CD14-positive monocyte (primary cell): Measurements from ENCODE around the gene CMC2. TPM values are rescaled to one million over a fixed set of nuclear protein-coding genes. Genes with fewer than 3 reads are reported as not detected.

Experiments used
- DNase-seq, 3 donors: peaks; one replicate each; pipeline ENCODE4 v3.0.0-alpha.2; 2011 to 2022
- H2AFZ ChIP-seq: 2 replicates; pipeline ENCODE4 v1.6.0; 2012; ENCODE audit warnings: mild to moderate bottlenecking, low read depth, low read length, inconsistent platforms; ENCODE audit not compliant: insufficient read depth, poor library complexity, severe bottlenecking
- H3K27ac ChIP-seq, 2 donors: 1 replicate in 1 of 2; 2 replicates in 1 of 2; pipeline ENCODE4 v1.5.1; 2012 to 2013; ENCODE audit warnings: low read length in 2 of 2, control low read depth in 1 of 2, inconsistent platforms in 1 of 2, low read depth in 1 of 2, mild to moderate bottlenecking in 1 of 2
- H3K27me3 ChIP-seq, 2 donors: one replicate each; pipeline versions ENCODE4 v1.6.0 to v1.6.1; 2011 to 2013; ENCODE audit warnings: low read length in 2 of 2; ENCODE audit not compliant: control insufficient read depth in 2 of 2, insufficient read depth in 2 of 2
- H3K36me3 ChIP-seq, 2 donors: replicated peaks in 1 of 2; 1 replicate in 1 of 2; 2 replicates in 1 of 2; pipeline versions ENCODE4 v1.5.1 to v1.6.1; 2012 to 2013; ENCODE audit warnings: low read length in 2 of 2, control low read depth in 1 of 2, inconsistent platforms in 1 of 2, mild to moderate bottlenecking in 1 of 2; ENCODE audit not compliant: insufficient read depth in 2 of 2, control insufficient read depth in 1 of 2
- H3K4me1 ChIP-seq, 2 donors: 1 replicate in 1 of 2; 2 replicates in 1 of 2; pipeline versions ENCODE4 v1.5.1 to v1.6.1; 2012 to 2013; ENCODE audit warnings: low read length in 2 of 2, control low read depth in 1 of 2, inconsistent platforms in 1 of 2, mild to moderate bottlenecking in 1 of 2, moderate library complexity in 1 of 2; ENCODE audit not compliant: insufficient read depth in 2 of 2, control insufficient read depth in 1 of 2
- H3K4me2 ChIP-seq: replicated peaks from 2 replicates; pipeline ENCODE3; 2012; ENCODE audit warnings: low read length, moderate library complexity, mild to moderate bottlenecking; ENCODE audit not compliant: poor library complexity, severe bottlenecking; ENCODE audit errors: extremely low read depth
- H3K4me3 ChIP-seq, 3 experiments: fragments of 200-600 bp in 1 of 3; sonication (generic) in 1 of 3; replicated peaks in 1 of 3; 1 replicate in 2 of 3; 2 replicates in 1 of 3; pipeline ENCODE4 v1.5.1; 2011 to 2013; ENCODE audit warnings: low read length in 3 of 3, mild to moderate bottlenecking in 3 of 3, control low read depth in 2 of 3, low read depth in 2 of 3, inconsistent platforms in 1 of 3, moderate library complexity in 1 of 3
- H3K79me2 ChIP-seq: 2 replicates; pipeline ENCODE4 v1.6.0; 2012; ENCODE audit warnings: mild to moderate bottlenecking, control low read depth, inconsistent platforms, low read length, moderate library complexity; ENCODE audit not compliant: insufficient read depth
- H3K9ac ChIP-seq: 2 replicates; pipeline ENCODE4 v1.6.0; 2017; ENCODE audit warnings: low read length, mild to moderate bottlenecking; ENCODE audit not compliant: insufficient read depth, poor library complexity, severe bottlenecking
- H3K9me3 ChIP-seq, 2 donors: replicated peaks in 1 of 2; 1 replicate in 1 of 2; 2 replicates in 1 of 2; pipeline versions ENCODE4 v1.5.1 to v1.6.1; 2012 to 2013; ENCODE audit warnings: low read length in 2 of 2, control low read depth in 1 of 2; ENCODE audit not compliant: control insufficient read depth in 1 of 2, insufficient read depth in 1 of 2
- H4K20me1 ChIP-seq: 2 replicates; pipeline ENCODE4 v1.6.0; 2012; ENCODE audit warnings: mild to moderate bottlenecking, low read length, control low read depth, moderate library complexity; ENCODE audit not compliant: insufficient read depth
- H3K27ac Mint-ChIP-seq, 7 donors: one replicate each; pipeline ENCODE4 v1.8.0; 2020; ENCODE audit warnings: mild to moderate bottlenecking in 7 of 7, mixed read lengths in 7 of 7, moderate library complexity in 6 of 7, inconsistent platforms in 2 of 7
- H3K27me3 Mint-ChIP-seq, 3 donors: one replicate each; pipeline ENCODE4 v1.8.0; 2021 to 2022; ENCODE audit warnings: low read depth in 3 of 3, mild to moderate bottlenecking in 3 of 3, mixed read lengths in 3 of 3, moderate library complexity in 3 of 3, inconsistent platforms in 1 of 3
- H3K36me3 Mint-ChIP-seq, 2 donors: one replicate each; pipeline ENCODE4 v1.8.0; 2020; ENCODE audit warnings: mixed read lengths in 2 of 2, inconsistent platforms in 1 of 2, mild to moderate bottlenecking in 1 of 2
- H3K4me1 Mint-ChIP-seq: one replicate; pipeline ENCODE4 v1.8.0; 2020; ENCODE audit warnings: mild to moderate bottlenecking, mixed read lengths
- H3K4me3 Mint-ChIP-seq, 2 donors: one replicate each; pipeline ENCODE4 v1.8.0; 2020; ENCODE audit warnings: mild to moderate bottlenecking in 2 of 2, mixed read lengths in 2 of 2, moderate library complexity in 1 of 2
- H3K9me3 Mint-ChIP-seq, 7 donors: one replicate each; pipeline ENCODE4 v1.8.0; 2020 to 2022; ENCODE audit warnings: mixed read lengths in 7 of 7, mild to moderate bottlenecking in 6 of 7, moderate library complexity in 6 of 7, inconsistent platforms in 2 of 7
- whole genome bisulfite sequencing: methylation state at CpG from one replicate; pipeline ENCODE4 v1.1.5; 2013; ENCODE audit warnings: missing lambda C conversion rate; ENCODE audit not compliant: insufficient coverage; 5-methylcytosine and 5-hydroxymethylcytosine counted together
- intact Hi-C, 2 donors: fragments of 100-400 bp; cut with micrococcal nuclease; formaldehyde crosslinking; loops; one replicate each; pipeline versions ENCODE4 v1.15.0 to v1.15.1; 2023
- polyA plus RNA-seq, 3 donors: library from polyadenylated mRNA; depleted of rRNA in 1 of 3; unstranded in 2 of 3; stranded (reverse) in 1 of 3; fragments of 300-500 nt in 2 of 3; fragments of >200 nt in 1 of 3; fragmentation: Illumina TruSeq in 2 of 3; gene quantifications; 1 replicate in 2 of 3; 2 replicates in 1 of 3; pipeline ENCODE4 v1.2.3, GENCODE V29; 2012 to 2021
- TF ChIP-seq, protein P1 (sequence below): fragments of 200-600 bp; IDR thresholded peaks from one replicate; pipeline ENCODE4 v1.8.0; 2022; ENCODE audit warnings: antibody characterized with exemption, mild to moderate bottlenecking

The CMC2 gene
- polyA plus RNA-seq, 3 donors: 55.3 to 79.5 (median 70.7) TPM

DNA sequence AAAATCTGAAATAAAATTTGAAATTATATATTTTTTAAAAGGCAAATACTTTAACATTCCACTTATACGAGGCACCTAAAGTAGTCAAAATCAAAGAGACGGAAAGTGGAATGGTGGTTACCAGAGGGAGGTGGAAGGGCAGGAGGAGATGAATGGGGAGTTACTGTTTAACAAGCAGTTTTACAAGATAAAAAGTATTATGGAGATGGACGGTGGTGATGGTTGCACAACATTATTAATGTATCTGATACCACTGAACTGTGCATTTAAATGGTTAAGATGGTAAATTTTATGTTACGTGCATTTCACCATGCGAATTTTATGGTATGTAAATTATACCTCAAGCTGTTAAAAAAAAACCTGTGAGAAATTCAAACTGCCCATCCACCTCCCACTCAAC lies 5.4 kb downstream of the CMC2 start:
- no peaks in the 10 kb centered on the region for H3K36me3 ChIP-seq
- peaks cover 0 to 2% (median 0%) of the 10 kb centered on the region in 3 donors for H3K27me3 Mint-ChIP-seq
- no peaks in the 10 kb centered on the region for H3K27me3 ChIP-seq
- peaks cover 27 to 48% of the 10 kb centered on the region in 2 donors for H3K4me1 ChIP-seq
- H4K20me1 ChIP-seq: no peaks in the 10 kb centered on the region
- H2AFZ ChIP-seq: no peak overlapping the region
- H3K9ac ChIP-seq: no peak overlapping the region
- TF ChIP-seq, protein P1, sequence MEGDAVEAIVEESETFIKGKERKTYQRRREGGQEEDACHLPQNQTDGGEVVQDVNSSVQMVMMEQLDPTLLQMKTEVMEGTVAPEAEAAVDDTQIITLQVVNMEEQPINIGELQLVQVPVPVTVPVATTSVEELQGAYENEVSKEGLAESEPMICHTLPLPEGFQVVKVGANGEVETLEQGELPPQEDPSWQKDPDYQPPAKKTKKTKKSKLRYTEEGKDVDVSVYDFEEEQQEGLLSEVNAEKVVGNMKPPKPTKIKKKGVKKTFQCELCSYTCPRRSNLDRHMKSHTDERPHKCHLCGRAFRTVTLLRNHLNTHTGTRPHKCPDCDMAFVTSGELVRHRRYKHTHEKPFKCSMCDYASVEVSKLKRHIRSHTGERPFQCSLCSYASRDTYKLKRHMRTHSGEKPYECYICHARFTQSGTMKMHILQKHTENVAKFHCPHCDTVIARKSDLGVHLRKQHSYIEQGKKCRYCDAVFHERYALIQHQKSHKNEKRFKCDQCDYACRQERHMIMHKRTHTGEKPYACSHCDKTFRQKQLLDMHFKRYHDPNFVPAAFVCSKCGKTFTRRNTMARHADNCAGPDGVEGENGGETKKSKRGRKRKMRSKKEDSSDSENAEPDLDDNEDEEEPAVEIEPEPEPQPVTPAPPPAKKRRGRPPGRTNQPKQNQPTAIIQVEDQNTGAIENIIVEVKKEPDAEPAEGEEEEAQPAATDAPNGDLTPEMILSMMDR: no peak
- H3K4me2 ChIP-seq: no peak overlapping the region
- no peak overlapping the region for H3K4me3 Mint-ChIP-seq
- H3K4me3 ChIP-seq: no peak overlapping the region
- H3K27ac ChIP-seq: no peak overlapping the region
- intact Hi-C loops: loop anchor here in 1 of 2 donors (5.0 to 10.0 kb wide), 4 partner anchors 36 to 743 kb away; partner anchors contain the start of genes ATMIN, DYNLRB2 and GAN
- no peak overlapping the region for H3K27ac Mint-ChIP-seq
- no peak for DNase-seq
- peaks cover 51% of the 10 kb centered on the region for H3K4me1 Mint-ChIP-seq
- no peaks in the 10 kb centered on the region for H3K36me3 Mint-ChIP-seq
- no peaks in the 10 kb centered on the region for H3K9me3 ChIP-seq
- WGBS: no CpG with 5 or more reads among the region's 5 CpGs
- peaks cover 100% of the 10 kb centered on the region for H3K79me2 ChIP-seq
- H3K9me3 Mint-ChIP-seq: no peaks in the 10 kb centered on the region

DNA sequence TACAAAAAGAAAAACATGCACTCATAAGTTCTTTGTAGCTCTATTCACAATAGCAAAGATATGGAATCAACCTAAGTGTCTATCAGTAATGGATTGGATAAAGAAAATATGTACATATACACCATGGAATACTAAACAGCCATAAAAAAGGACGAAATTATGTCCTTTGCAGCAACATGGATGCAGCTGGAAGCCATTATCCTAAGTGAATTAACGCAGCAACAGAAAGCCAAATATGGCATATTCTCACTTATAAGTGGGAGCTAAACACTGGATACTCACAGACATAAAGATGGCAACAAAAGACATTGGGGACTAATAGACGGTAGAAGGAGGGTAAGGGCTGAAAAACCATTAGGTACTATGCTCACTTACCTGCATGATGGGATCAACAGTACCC lies 5.8 kb downstream of the CMC2 start:
- Mint-ChIP-seq H3K27ac (no peak overlapping the region), H3K27me3 (peaks cover 0 to 2% (median 0%) of the 10 kb centered on the region in 3 donors), H3K9me3 (no peaks in the 10 kb centered on the region), H3K36me3 (no peaks in the 10 kb centered on the region), H3K4me3 (no peak overlapping the region), H3K4me1 (peaks cover 48% of the 10 kb centered on the region)
- TF ChIP-seq, protein P1: no peak
- Histone ChIP-seq H3K27me3 (no peaks in the 10 kb centered on the region), H3K79me2 (peaks cover 100% of the 10 kb centered on the region), H2AFZ (no peak overlapping the region), H3K4me2 (no peak overlapping the region), H3K27ac (no peak overlapping the region), H3K4me3 (no peak overlapping the region), H3K9ac (no peak overlapping the region), H3K9me3 (no peaks in the 10 kb centered on the region), H3K4me1 (peaks cover 25 to 44% of the 10 kb centered on the region in 2 donors), H3K36me3 (no peaks in the 10 kb centered on the region), H4K20me1 (no peaks in the 10 kb centered on the region)
- WGBS: no CpG with 5 or more reads among the region's 3 CpGs
- DNase-seq: no peak
- intact Hi-C loops: loop anchor here in 1 of 2 donors (5.0 to 10.0 kb wide), 4 partner anchors 36 to 744 kb away; partner anchors contain the start of genes ATMIN, DYNLRB2 and GAN
